HUES64 (cell line): ENCODE results near the gene PRELID3B.

Source experiments
- H3K27ac ChIP-seq: 2 replicates; pipeline ENCODE4 v1.7.0; 2013; ENCODE audit warnings: low read depth, low read length, inconsistent platforms
- H3K27me3 ChIP-seq: 2 replicates; pipeline ENCODE4 v1.6.1; 2013; ENCODE audit warnings: mild to moderate bottlenecking, low read length; ENCODE audit not compliant: insufficient read depth
- H3K36me3 ChIP-seq: 2 replicates; pipeline ENCODE4 v1.6.1; 2013; ENCODE audit warnings: mild to moderate bottlenecking, low read length; ENCODE audit not compliant: insufficient read depth
- H3K4me1 ChIP-seq: 2 replicates; pipeline ENCODE4 v1.6.1; 2013; ENCODE audit warnings: mild to moderate bottlenecking, low read length, moderate library complexity; ENCODE audit not compliant: insufficient read depth
- H3K4me3 ChIP-seq: 2 replicates; pipeline ENCODE4 v1.5.1; 2013; ENCODE audit warnings: mild to moderate bottlenecking, low read length, moderate library complexity
- H3K9ac ChIP-seq: 2 replicates; pipeline ENCODE4 v1.6.1; 2013; ENCODE audit warnings: mild to moderate bottlenecking, low read depth, low read length
- H3K9me3 ChIP-seq: 2 replicates; pipeline ENCODE4 v1.6.1; 2013; ENCODE audit warnings: low read depth, low read length; ENCODE audit not compliant: insufficient read depth
- WGBS: fragments of 150-250, 120-280 bp; methylation state at CpG from one replicate; pipeline ENCODE4 v1.1.7; 2013; ENCODE audit warnings: missing lambda C conversion rate; 5-methylcytosine and 5-hydroxymethylcytosine counted together

PRELID3B gene

GRCh38 chr20:59025511-59025910 is 17.1 kb downstream of the PRELID3B start:
- no peaks in the 10 kb centered on the region for H3K9me3 ChIP-seq
- H3K27me3 ChIP-seq = peaks cover 50% of the 10 kb centered on the region
- no peak overlapping the region for H3K9ac ChIP-seq
- no peak overlapping the region for H3K4me3 ChIP-seq
- H3K4me1 ChIP-seq = peaks cover 21% of the 10 kb centered on the region
- peaks cover 79% of the 10 kb centered on the region for H3K36me3 ChIP-seq
- 64% methylated on average over 4 of the region's 4 CpGs for WGBS
- no peak overlapping the region for H3K27ac ChIP-seq

DNA sequence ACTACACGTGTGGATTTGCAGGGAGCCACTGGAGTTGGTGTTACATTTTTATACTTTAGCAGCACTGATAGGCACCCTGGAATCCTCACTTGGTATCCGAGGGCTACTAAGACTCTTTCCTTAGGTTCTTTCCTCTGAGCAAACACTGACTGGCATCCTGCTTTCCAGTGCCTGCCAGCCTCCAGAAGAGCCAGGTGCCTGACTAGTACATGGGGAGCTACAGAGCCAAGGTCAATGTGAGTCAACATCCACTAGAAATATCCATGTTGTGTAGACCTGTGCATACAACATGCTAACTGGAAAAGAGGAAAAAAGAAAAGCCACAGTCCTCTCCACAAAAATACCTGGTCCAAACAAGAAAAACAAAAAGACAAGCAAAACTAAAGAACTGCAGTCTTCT is 17.5 kb downstream of the PRELID3B start:
- Histone ChIP-seq H3K9me3 (no peaks in the 10 kb centered on the region), H3K27me3 (peaks cover 46% of the 10 kb centered on the region), H3K36me3 (peaks cover 74% of the 10 kb centered on the region), H3K27ac (no peak overlapping the region), H3K9ac (no peak overlapping the region), H3K4me3 (no peak overlapping the region), H3K4me1 (peaks cover 21% of the 10 kb centered on the region)
- WGBS = 89% methylated on average over 2 of the region's 2 CpGs

DNA sequence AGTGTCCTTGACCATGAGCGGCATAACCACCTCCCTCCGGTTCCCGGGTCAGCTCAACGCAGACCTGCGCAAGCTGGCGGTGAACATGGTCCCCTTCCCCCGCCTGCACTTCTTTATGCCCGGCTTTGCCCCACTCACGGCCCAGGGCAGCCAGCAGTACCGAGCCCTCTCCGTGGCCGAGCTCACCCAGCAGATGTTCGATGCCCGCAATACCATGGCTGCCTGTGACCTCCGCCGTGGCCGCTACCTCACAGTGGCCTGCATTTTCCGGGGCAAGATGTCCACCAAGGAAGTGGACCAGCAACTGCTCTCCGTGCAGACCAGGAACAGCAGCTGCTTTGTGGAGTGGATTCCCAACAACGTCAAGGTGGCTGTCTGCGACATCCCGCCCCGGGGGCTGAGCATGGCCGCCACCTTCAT is 18.5 kb downstream of the PRELID3B start:
- peaks cover 65% of the 10 kb centered on the region for H3K36me3 ChIP-seq
- no peak overlapping the region for H3K9ac ChIP-seq
- H3K4me3 ChIP-seq = no peak overlapping the region
- WGBS = 97% methylated on average over 24 of the region's 24 CpGs
- H3K27me3 ChIP-seq = peaks cover 36% of the 10 kb centered on the region
- no peaks in the 10 kb centered on the region for H3K9me3 ChIP-seq
- no peak overlapping the region for H3K27ac ChIP-seq
- H3K4me1 ChIP-seq = peaks cover 17% of the 10 kb centered on the region

DNA sequence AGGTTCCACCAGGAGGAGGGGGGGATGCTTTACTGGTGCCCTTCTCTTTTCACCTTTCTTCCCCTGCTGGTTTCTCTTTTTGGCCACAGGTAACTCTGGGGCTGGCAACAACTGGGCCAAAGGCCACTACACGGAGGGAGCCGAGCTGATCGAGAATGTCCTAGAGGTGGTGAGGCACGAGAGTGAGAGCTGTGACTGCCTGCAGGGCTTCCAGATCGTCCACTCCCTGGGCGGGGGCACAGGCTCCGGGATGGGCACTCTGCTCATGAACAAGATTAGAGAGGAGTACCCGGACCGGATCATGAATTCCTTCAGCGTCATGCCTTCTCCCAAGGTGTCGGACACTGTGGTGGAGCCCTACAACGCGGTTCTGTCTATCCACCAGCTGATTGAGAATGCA is 19.0 kb downstream of the PRELID3B start:
- peaks cover 31% of the 10 kb centered on the region for H3K27me3 ChIP-seq
- H3K9me3 ChIP-seq = no peaks in the 10 kb centered on the region
- no peak overlapping the region for H3K27ac ChIP-seq
- peaks cover 12% of the 10 kb centered on the region; the same call in 1 of the 2 replicates for H3K4me1 ChIP-seq
- H3K36me3 ChIP-seq = peaks cover 60% of the 10 kb centered on the region
- WGBS = 94% methylated on average over 13 of the region's 13 CpGs
- H3K4me3 ChIP-seq = no peak overlapping the region
- no peak overlapping the region for H3K9ac ChIP-seq

DNA sequence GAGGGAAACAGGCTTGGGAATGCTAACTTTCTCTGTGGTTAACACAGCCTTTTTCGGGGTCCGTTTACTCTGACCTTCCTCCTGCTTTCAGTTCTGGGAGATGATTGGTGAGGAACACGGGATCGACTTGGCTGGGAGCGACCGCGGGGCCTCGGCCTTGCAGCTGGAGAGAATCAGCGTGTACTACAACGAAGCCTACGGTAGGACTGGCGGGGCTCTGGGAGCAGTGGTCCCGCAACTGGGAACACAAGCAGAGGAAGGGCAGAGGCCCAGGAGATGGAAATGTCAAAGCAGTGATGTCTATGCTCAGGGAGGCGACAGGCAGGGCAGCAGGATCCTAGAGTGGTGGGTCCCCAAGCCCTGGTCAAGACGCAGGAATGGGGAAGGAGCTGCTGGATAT is 19.8 kb downstream of the PRELID3B start:
- peaks cover 51% of the 10 kb centered on the region for H3K36me3 ChIP-seq
- H3K9me3 ChIP-seq = no peaks in the 10 kb centered on the region
- H3K9ac ChIP-seq = no peak overlapping the region
- H3K27me3 ChIP-seq = peaks cover 23% of the 10 kb centered on the region
- no peak overlapping the region for H3K27ac ChIP-seq
- H3K4me1 ChIP-seq = peaks cover 12% of the 10 kb centered on the region; the same call in 1 of the 2 replicates
- H3K4me3 ChIP-seq = no peak overlapping the region
- 96% methylated on average over 15 of the region's 15 CpGs for WGBS

DNA sequence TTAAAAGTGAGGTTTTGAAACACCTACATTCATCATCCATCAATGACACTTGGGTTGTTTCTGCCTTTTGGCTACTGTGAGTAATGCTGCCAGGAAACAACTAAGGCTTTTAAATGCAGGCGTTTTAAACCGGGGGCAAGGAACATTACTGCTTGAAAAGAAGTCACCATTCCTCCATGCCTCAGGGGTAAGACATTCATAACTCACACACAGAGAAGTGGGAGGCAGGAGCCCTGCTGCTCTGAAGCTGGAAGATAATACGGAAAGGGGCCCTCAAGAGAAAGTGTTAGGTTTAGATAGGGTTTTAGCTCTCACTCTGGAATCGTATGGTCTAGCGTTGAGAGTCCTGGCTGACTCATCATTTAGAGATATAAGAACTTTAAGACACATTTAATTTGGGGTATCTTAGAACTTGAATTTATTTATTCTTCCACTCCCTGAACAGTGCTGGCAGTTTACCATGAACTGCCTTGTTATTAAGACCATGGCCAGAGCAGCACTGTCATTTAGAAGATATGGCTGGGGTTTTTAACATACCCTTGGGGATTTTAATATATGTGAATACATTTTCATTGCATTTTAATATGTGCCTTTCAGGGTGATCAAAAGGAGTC is 21.5 kb downstream of the PRELID3B start:
- Histone ChIP-seq H3K9ac (no peak overlapping the region), H3K27me3 (peaks cover 5% of the 10 kb centered on the region; the same call in 1 of the 2 replicates), H3K27ac (no peak overlapping the region), H3K4me3 (no peak overlapping the region), H3K9me3 (no peaks in the 10 kb centered on the region), H3K4me1 (peaks cover 11% of the 10 kb centered on the region; the same call in 1 of the 2 replicates), H3K36me3 (peaks cover 38% of the 10 kb centered on the region)
- 37% methylated on average over 5 of the region's 5 CpGs for WGBS

DNA sequence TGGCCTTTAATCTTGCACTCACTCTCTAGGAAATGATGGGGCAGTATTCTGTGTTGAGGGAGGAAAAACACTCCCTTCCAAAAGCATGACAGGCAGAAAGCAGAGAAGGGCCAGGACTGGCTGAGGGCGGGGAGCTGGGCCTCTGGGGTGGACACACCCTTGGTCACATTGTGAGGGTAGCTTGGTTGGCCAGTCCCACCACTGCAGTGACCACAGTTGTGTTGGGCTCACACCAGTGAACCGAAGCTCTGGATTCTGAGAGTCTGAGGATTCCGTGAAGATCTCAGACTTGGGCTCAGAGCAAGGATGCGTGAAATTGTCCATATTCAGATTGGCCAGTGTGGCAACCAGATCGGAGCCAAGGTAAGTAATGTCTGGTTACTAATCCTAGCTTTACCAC is 23.4 kb downstream of the PRELID3B start, which contains the start of gene TUBB1:
TSS of gene TUBB1 (plus strand) at position 213 of the 400 bp plus-strand sequence. CDS start at position 307, 94 bp downstream.
- Histone ChIP-seq H3K9me3 (no peaks in the 10 kb centered on the region), H3K27ac (no peak within 1 kb of the TSS), H3K36me3 (peaks cover 21% of the 10 kb centered on the region; the same call in 1 of the 2 replicates), H3K4me3 (no peak within 1 kb of the TSS), H3K27me3 (0 out of 2 replicates have a peak, but pooled peaks cover under 1% of the 10 kb centered on the region), H3K4me1 (peaks cover 6% of the 10 kb centered on the region; the same call in 1 of the 2 replicates), H3K9ac (no peak within 1 kb of the TSS)
- 92% methylated on average over 5 of the region's 5 CpGs for WGBS

DNA sequence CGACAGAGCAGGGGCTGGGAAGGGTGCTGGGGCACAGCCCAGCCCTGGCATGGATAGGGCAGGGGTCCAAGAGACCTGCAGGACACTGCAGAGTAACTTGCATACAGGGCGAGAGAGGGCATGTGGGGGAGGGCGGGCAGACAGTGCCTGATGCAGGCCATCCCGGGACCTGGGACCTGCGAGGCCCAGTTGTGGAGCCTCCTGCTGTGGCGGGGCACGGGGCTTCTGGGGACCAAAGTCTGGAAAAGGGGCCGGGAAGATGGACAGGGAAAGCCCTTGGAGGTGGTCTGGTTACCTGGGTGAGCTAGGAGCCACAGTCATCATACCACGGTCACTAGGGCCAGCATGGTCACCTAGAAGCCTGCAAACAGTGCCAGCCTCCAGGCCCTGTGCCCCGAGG is 23.8 kb downstream of the PRELID3B start:
- WGBS = 94% methylated on average over 10 of the region's 10 CpGs
- H3K9me3 ChIP-seq = no peaks in the 10 kb centered on the region
- H3K36me3 ChIP-seq = peaks cover 17% of the 10 kb centered on the region; the same call in 1 of the 2 replicates
- no peak overlapping the region for H3K9ac ChIP-seq
- peaks cover 6% of the 10 kb centered on the region; the same call in 1 of the 2 replicates for H3K4me1 ChIP-seq
- no peaks in the 10 kb centered on the region for H3K27me3 ChIP-seq
- H3K4me3 ChIP-seq = no peak overlapping the region
- no peak overlapping the region for H3K27ac ChIP-seq

GRCh38 chr20:59017493-59018231 is 24.9 kb downstream of the PRELID3B start:
- Histone ChIP-seq H3K9ac (no peak overlapping the region), H3K4me1 (peaks cover 6% of the 10 kb centered on the region; the same call in 1 of the 2 replicates), H3K27me3 (no peaks in the 10 kb centered on the region; the same call in 1 of the 2 replicates), H3K27ac (no peak overlapping the region), H3K36me3 (peaks cover 5% of the 10 kb centered on the region; the same call in 1 of the 2 replicates), H3K9me3 (no peaks in the 10 kb centered on the region), H3K4me3 (no peak overlapping the region)
- WGBS = 94% methylated on average over 16 of the region's 16 CpGs

GRCh38 chr20:59016795-59017492 is 25.6 kb downstream of the PRELID3B start:
- Histone ChIP-seq H3K36me3 (no peaks in the 10 kb centered on the region), H3K9me3 (no peaks in the 10 kb centered on the region), H3K27ac (no peak overlapping the region), H3K27me3 (no peaks in the 10 kb centered on the region; the same call in 1 of the 2 replicates), H3K9ac (no peak overlapping the region), H3K4me1 (peaks cover 6% of the 10 kb centered on the region; the same call in 1 of the 2 replicates), H3K4me3 (no peak overlapping the region)
- WGBS = 80% methylated on average over 4 of the region's 4 CpGs
